HepG2 (cell line): Measurements from ENCODE around the gene MEX3D. TPM values are rescaled to one million over a fixed set of nuclear protein-coding genes. Genes with fewer than 3 reads are reported as not detected.

Source experiments
- BATF2 ChIP-seq: sonication (generic); formaldehyde crosslinking; IDR thresholded peaks from 2 replicates; pipeline ENCODE4 v1.8.0; 2022; ENCODE audit warnings: mild to moderate bottlenecking, missing genetic modification reagents, moderate library complexity
- CTCF ChIP-seq: sonication (generic); formaldehyde crosslinking; IDR thresholded peaks from 2 replicates; pipeline ENCODE4 v1.5.0; 2020; ENCODE audit warnings: mild to moderate bottlenecking, missing genetic modification reagents, moderate library complexity
- DMAP1 ChIP-seq: IDR thresholded peaks from 2 replicates; pipeline ENCODE4 v1.6.1; 2016
- ELK4 ChIP-seq: sonication (generic); formaldehyde crosslinking; IDR thresholded peaks from 2 replicates; pipeline ENCODE4 v1.9.0; 2021; ENCODE audit warnings: missing genetic modification reagents, borderline replicate concordance
- HNF1A ChIP-seq, 2 experiments: sonication (generic) in 1 of 2; formaldehyde crosslinking in 1 of 2; IDR thresholded peaks; 2 replicates each; pipeline versions ENCODE4 v1.4.0 to v1.6.1; 2016 to 2020; ENCODE audit warnings: borderline replicate concordance in 1 of 2, low read depth in 1 of 2, mild to moderate bottlenecking in 1 of 2, missing genetic modification reagents in 1 of 2
- MAFG ChIP-seq: sonication (generic); formaldehyde crosslinking; IDR thresholded peaks from 2 replicates; pipeline ENCODE4 v1.5.1; 2020; ENCODE audit warnings: mild to moderate bottlenecking, missing genetic modification reagents
- MXD1 ChIP-seq: sonication (generic); formaldehyde crosslinking; IDR thresholded peaks from 2 replicates; pipeline ENCODE4 v1.4.0; 2020; ENCODE audit warnings: mild to moderate bottlenecking, missing genetic modification reagents
- NR2F6 ChIP-seq, 2 experiments: IDR thresholded peaks; 2 replicates each; pipeline ENCODE4 v1.6.1; 2016; ENCODE audit warnings: antibody characterized with exemption in 1 of 2, mild to moderate bottlenecking in 1 of 2
- PAX8 ChIP-seq: sonication (generic); formaldehyde crosslinking; IDR thresholded peaks from 2 replicates; pipeline ENCODE4 v1.8.0; 2022; ENCODE audit warnings: mild to moderate bottlenecking, missing genetic modification reagents, borderline replicate concordance
- SSRP1 ChIP-seq: IDR thresholded peaks from 2 replicates; pipeline ENCODE4 v1.6.1; 2016; ENCODE audit warnings: control low read depth
- TSC22D2 ChIP-seq: sonication (generic); formaldehyde crosslinking; IDR thresholded peaks from 2 replicates; pipeline ENCODE4 v1.5.1; 2020; ENCODE audit warnings: missing genetic modification reagents, mild to moderate bottlenecking, borderline replicate concordance
- ZFP36L2 ChIP-seq: sonication (generic); formaldehyde crosslinking; IDR thresholded peaks from 2 replicates; pipeline ENCODE4 v1.4.0; 2020; ENCODE audit warnings: missing genetic modification reagents
- ZNF292 ChIP-seq: sonication (generic); formaldehyde crosslinking; IDR thresholded peaks from 2 replicates; pipeline ENCODE4 v1.8.1; 2022; ENCODE audit warnings: mild to moderate bottlenecking, low read depth, missing genetic modification reagents, borderline replicate concordance
- ZNF383 ChIP-seq: sonication (generic); formaldehyde crosslinking; IDR thresholded peaks from 2 replicates; pipeline ENCODE4 v1.4.0; 2020; ENCODE audit warnings: missing genetic modification reagents, mild to moderate bottlenecking, borderline replicate concordance
- polyA plus RNA-seq, 8 experiments: library from polyadenylated mRNA; depleted of rRNA in 3 of 8; stranded (reverse) in 7 of 8; unstranded in 1 of 8; fragments of >200 nt; fragmentation: Illumina TruSeq in 4 of 8; extraction: Trizol in 4 of 8; gene quantifications; 2 replicates each; pipeline versions ENCODE4 v1.2.1 to v1.2.3, GENCODE V29; 2011 to 2016; ENCODE audit warnings: low read depth in 4 of 8, missing spikeins in 1 of 8, mixed read lengths in 1 of 8; ENCODE audit not compliant: insufficient read depth in 1 of 8
- total RNA-seq, 5 experiments: library from RNA; depleted of rRNA; stranded (reverse); fragments of >200 nt; fragmentation: Illumina TruSeq; extraction: Trizol; gene quantifications; 2 replicates each; pipeline ENCODE4 v1.2.3, GENCODE V29; 2016; ENCODE audit warnings: low read depth in 1 of 5
- TF ChIP-seq, protein P1 (sequence below), 2 experiments: IDR thresholded peaks; 2 replicates each; pipeline ENCODE4 v1.6.1; 2011 to 2012; ENCODE audit warnings: low read length in 2 of 2, borderline replicate concordance in 1 of 2, low read depth in 1 of 2, mild to moderate bottlenecking in 1 of 2, moderate library complexity in 1 of 2

Gene MEX3D
- total and polyA plus RNA-seq, 2 of the 13 experiments (the other 11 are each of a cell fraction or from before 2014, with no cell fraction given), result 3.6 to 17.1 TPM

DNA sequence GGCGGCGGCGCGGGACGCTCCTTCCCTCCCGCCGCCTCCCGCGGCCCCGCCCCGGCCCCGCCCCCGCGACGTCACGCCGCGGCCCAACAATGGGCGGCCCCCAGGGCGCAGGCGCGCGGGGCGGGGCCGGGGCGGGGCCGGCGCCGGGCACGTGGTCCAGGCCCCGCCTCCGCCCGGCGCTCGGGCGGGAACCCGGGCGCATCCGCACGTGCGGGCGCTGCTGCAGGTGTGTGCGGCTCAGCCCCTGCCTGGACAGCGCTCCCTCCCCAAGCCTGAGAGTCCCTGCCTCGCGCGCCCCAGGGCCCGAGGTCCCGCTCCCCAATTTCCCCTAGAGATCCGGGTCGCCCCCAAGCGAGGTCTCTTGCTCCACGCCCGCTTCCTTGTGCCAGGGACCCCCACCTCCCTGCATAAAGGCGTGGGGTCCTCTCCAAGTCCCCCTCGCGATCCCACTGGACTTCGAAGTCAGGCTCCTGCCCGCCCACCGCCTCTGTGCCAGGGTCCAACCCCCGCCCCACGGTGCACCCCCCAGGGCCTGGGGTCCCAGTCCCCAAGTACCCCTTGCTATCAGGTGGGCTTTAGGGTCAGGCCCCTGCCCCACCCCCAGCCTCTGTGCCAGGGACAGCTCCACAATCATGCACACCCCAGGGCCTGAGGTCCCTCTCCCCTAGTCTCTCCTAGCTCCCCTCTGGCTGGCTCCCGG lies at the start of gene MEX3D (continued):
- TF ChIP-seq HNF1A (IDR thresholded peaks at IDR 0.05; ENCODE audit: low read depth) (no peak), HNF1A (CRISPR knock-in tag; IDR thresholded peaks at IDR 0.05; ENCODE audit: borderline replicate concordance) (0 out of 2 replicates have a peak, but pooled peaks have one; percentile 47), ELK4 (CRISPR knock-in tag) (no peak), MXD1 (CRISPR knock-in tag) (peak; percentile 94), ZNF383 (CRISPR knock-in tag) (no peak), ZNF292 (CRISPR knock-in tag) (no peak), BATF2 (peak; percentile 88; the same call in 1 of the 2 replicates), DMAP1 (no peak), ZFP36L2 (no peak), TSC22D2 (CRISPR knock-in tag) (peak; percentile 54; the same call in 1 of the 2 replicates), MAFG (CRISPR knock-in tag) (no peak), NR2F6 (IDR thresholded peaks at IDR 0.05) (no peak), NR2F6 (CRISPR knock-in tag; IDR thresholded peaks at IDR 0.05) (no peak), CTCF (CRISPR knock-in tag) (no peak), SSRP1 (no peak), PAX8 (no peak; the same call in 1 of the 2 replicates)
- TF ChIP-seq, protein P1, sequence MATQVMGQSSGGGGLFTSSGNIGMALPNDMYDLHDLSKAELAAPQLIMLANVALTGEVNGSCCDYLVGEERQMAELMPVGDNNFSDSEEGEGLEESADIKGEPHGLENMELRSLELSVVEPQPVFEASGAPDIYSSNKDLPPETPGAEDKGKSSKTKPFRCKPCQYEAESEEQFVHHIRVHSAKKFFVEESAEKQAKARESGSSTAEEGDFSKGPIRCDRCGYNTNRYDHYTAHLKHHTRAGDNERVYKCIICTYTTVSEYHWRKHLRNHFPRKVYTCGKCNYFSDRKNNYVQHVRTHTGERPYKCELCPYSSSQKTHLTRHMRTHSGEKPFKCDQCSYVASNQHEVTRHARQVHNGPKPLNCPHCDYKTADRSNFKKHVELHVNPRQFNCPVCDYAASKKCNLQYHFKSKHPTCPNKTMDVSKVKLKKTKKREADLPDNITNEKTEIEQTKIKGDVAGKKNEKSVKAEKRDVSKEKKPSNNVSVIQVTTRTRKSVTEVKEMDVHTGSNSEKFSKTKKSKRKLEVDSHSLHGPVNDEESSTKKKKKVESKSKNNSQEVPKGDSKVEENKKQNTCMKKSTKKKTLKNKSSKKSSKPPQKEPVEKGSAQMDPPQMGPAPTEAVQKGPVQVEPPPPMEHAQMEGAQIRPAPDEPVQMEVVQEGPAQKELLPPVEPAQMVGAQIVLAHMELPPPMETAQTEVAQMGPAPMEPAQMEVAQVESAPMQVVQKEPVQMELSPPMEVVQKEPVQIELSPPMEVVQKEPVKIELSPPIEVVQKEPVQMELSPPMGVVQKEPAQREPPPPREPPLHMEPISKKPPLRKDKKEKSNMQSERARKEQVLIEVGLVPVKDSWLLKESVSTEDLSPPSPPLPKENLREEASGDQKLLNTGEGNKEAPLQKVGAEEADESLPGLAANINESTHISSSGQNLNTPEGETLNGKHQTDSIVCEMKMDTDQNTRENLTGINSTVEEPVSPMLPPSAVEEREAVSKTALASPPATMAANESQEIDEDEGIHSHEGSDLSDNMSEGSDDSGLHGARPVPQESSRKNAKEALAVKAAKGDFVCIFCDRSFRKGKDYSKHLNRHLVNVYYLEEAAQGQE (IDR thresholded peaks at IDR 0.05; ENCODE audit: borderline replicate concordance in 1 of 2, low read depth in 1 of 2, low read length in 2 of 2), result no peak
